ENCODE measurements around the gene RNPEPL1.

DNA sequence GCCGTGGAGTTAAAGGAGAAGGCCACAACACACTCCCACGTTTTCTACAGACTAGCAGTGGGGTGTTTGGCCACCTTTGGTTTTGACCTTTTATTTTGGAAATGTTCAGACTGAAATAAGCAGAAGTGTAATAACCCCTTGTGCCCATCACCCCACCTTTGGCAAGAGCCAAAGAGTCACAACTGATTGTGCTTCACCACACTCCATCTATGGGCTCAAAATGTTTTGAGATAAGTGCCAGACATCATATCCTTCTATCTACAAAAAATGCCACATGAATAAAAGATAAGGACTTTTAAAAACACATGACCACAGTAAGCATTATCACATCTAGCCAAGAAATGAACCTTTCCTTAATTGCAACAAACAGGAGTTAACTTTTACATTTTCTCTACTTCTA is 47.1 kb downstream of the RNPEPL1 start:
- TF ChIP-seq POLR2A (IDR thresholded peaks at IDR 0.05; ENCODE audit: extremely low read depth, insufficient read length) (no peak), MAX (IDR thresholded peaks at IDR 0.05; ENCODE audit: low read depth, low read length) (no peak), MYC (IDR thresholded peaks at IDR 0.05; ENCODE audit: low read depth, low read length) (no peak)
- TF ChIP-seq, protein P1, sequence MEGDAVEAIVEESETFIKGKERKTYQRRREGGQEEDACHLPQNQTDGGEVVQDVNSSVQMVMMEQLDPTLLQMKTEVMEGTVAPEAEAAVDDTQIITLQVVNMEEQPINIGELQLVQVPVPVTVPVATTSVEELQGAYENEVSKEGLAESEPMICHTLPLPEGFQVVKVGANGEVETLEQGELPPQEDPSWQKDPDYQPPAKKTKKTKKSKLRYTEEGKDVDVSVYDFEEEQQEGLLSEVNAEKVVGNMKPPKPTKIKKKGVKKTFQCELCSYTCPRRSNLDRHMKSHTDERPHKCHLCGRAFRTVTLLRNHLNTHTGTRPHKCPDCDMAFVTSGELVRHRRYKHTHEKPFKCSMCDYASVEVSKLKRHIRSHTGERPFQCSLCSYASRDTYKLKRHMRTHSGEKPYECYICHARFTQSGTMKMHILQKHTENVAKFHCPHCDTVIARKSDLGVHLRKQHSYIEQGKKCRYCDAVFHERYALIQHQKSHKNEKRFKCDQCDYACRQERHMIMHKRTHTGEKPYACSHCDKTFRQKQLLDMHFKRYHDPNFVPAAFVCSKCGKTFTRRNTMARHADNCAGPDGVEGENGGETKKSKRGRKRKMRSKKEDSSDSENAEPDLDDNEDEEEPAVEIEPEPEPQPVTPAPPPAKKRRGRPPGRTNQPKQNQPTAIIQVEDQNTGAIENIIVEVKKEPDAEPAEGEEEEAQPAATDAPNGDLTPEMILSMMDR (IDR thresholded peaks at IDR 0.05; ENCODE audit: low read depth, low read length): no peak

Data from NB4 (cell line).